HepG2 (cell line): ENCODE data around the gene KBTBD13.

Experiments used
- SNAI1 ChIP-seq: sonication (generic); formaldehyde crosslinking; IDR thresholded peaks from 2 replicates; pipeline ENCODE4 v1.5.0; 2020; ENCODE audit warnings: mild to moderate bottlenecking, missing genetic modification reagents, borderline replicate concordance
- ZFP91 ChIP-seq: sonication (generic); formaldehyde crosslinking; IDR thresholded peaks from 2 replicates; pipeline ENCODE4 v1.9.0; 2022; ENCODE audit warnings: missing genetic modification reagents, mild to moderate bottlenecking, borderline replicate concordance
- ZMAT3 ChIP-seq: sonication (generic); formaldehyde crosslinking; conservative IDR thresholded peaks from 2 replicates; pipeline ENCODE4 v1.7.0; 2021; ENCODE audit warnings: missing genetic modification reagents
- ZNF530 ChIP-seq: sonication (generic); formaldehyde crosslinking; IDR thresholded peaks from 2 replicates; pipeline ENCODE4 v1.5.0; 2020; ENCODE audit warnings: low read depth, mild to moderate bottlenecking, missing genetic modification reagents
- ZNF644 ChIP-seq: IDR thresholded peaks from 2 replicates; pipeline ENCODE4 v1.6.1; 2016; ENCODE audit warnings: low read depth

DNA sequence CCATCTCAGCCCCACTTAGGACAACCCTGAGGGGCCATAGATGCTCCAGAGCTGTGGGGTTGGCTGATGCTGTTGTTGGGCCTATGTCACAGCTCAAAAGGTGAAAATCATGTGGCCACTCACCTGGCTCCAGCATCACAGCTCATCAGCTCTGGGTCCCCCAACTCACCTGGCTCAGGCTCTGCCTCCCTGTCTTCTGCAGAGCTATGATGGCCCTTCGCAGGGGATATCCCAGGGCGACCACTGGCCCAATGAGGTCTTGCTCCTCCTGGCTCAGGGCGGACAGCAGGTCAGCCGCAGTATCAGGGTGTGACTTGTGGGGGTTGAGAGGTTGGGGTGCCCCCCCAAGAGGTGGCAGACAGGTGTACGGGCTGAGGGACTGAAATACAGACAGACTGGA lies 22.8 kb downstream of the KBTBD13 start:
- TF ChIP-seq SNAI1: no peak
- no peak for TF ChIP-seq ZMAT3 (CRISPR knock-in tag)
- TF ChIP-seq ZFP91 (CRISPR knock-in tag): no peak
- TF ChIP-seq ZNF644 (CRISPR knock-in tag): no peak
- no peak for TF ChIP-seq ZNF530 (CRISPR knock-in tag)
